Nephron progenitor cell (in vitro differentiated cells): ENCODE data around the gene POP7.
A peak's percentile ranks its signal among the peaks of the same experiment; 100 is the strongest.

Source experiments
- DNase-seq: peaks from one replicate; pipeline ENCODE4 v3.0.0; 2021
- H3K27ac Mint-ChIP-seq: 2 replicates; pipeline ENCODE4 v1.8.0; 2021; ENCODE audit warnings: mild to moderate bottlenecking, moderate library complexity, mixed read lengths
- H3K27me3 Mint-ChIP-seq: 2 replicates; pipeline ENCODE4 v1.8.0; 2021; ENCODE audit warnings: mild to moderate bottlenecking, low read depth, mixed read lengths; ENCODE audit not compliant: poor library complexity
- H3K36me3 Mint-ChIP-seq: 2 replicates; pipeline ENCODE4 v1.8.0; 2021; ENCODE audit warnings: low read depth, mixed read lengths
- H3K4me1 Mint-ChIP-seq: 2 replicates; pipeline ENCODE4 v1.8.0; 2021; ENCODE audit warnings: mixed read lengths
- H3K4me3 Mint-ChIP-seq: 2 replicates; pipeline ENCODE4 v1.8.0; 2021; ENCODE audit warnings: mild to moderate bottlenecking, moderate library complexity, mixed read lengths
- H3K9me3 Mint-ChIP-seq: 2 replicates; pipeline ENCODE4 v1.8.0; 2021; ENCODE audit warnings: mild to moderate bottlenecking, moderate library complexity, mixed read lengths
- TF ChIP-seq, protein P1 (sequence below): fragments of 200-600 bp; sonication (generic); IDR thresholded peaks from 2 replicates; pipeline ENCODE4 v1.5.0; 2021; ENCODE audit warnings: antibody characterized with exemption

POP7 gene

DNA sequence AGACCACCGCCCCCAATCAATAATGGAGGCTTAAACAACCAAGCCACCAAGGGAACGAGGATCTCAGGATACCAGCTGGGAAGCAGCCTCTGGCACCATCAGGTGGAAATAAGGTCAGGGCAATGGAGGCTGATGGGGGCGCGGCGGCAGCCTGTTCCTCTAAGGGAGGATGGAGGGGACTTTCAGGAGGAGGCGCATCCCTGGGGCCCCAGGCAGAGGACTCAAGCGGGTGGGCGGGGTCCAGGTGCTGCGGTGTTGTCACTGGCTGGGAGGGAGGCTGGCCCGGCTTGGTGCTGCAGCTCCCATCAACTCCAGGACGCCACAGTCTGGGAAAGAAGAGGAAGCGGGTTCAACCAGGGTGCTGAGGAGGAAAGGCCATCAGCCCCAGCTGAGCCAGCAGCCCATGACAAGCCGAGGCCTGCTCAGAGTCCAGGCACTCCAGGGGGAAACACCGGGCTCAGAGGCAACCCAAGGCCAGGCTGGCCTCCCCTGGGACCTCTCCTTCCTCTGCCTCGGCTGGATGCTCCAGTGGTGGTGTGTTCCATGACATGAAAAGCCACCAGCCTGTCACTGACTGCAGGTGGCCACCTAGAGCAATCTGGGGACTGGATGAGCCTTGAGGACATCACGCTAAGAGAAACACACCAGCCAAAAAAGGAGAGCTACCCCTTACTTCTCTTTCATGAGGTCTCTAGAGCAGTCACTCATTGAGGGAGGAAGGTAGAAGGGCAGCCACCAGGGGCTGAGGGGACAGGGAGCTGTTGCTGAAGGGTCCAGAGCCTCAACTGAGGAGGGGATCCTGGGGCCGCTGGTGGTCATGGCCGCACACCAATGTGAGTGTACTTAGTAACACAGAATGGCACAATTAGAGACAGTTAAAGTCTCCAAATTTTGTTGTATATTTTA, 16.4 kb upstream of the POP7 start:
- Mint-ChIP-seq H3K27me3 (no peaks in the 10 kb centered on the region), H3K9me3 (no peaks in the 10 kb centered on the region), H3K4me3 (peak overlapping the region; percentile 49), H3K4me1 (peaks cover 42% of the 10 kb centered on the region), H3K36me3 (peaks cover 15% of the 10 kb centered on the region), H3K27ac (peak overlapping the region; percentile 42)
- TF ChIP-seq, protein P1, sequence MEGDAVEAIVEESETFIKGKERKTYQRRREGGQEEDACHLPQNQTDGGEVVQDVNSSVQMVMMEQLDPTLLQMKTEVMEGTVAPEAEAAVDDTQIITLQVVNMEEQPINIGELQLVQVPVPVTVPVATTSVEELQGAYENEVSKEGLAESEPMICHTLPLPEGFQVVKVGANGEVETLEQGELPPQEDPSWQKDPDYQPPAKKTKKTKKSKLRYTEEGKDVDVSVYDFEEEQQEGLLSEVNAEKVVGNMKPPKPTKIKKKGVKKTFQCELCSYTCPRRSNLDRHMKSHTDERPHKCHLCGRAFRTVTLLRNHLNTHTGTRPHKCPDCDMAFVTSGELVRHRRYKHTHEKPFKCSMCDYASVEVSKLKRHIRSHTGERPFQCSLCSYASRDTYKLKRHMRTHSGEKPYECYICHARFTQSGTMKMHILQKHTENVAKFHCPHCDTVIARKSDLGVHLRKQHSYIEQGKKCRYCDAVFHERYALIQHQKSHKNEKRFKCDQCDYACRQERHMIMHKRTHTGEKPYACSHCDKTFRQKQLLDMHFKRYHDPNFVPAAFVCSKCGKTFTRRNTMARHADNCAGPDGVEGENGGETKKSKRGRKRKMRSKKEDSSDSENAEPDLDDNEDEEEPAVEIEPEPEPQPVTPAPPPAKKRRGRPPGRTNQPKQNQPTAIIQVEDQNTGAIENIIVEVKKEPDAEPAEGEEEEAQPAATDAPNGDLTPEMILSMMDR, result no peak
- no peak for DNase-seq

DNA sequence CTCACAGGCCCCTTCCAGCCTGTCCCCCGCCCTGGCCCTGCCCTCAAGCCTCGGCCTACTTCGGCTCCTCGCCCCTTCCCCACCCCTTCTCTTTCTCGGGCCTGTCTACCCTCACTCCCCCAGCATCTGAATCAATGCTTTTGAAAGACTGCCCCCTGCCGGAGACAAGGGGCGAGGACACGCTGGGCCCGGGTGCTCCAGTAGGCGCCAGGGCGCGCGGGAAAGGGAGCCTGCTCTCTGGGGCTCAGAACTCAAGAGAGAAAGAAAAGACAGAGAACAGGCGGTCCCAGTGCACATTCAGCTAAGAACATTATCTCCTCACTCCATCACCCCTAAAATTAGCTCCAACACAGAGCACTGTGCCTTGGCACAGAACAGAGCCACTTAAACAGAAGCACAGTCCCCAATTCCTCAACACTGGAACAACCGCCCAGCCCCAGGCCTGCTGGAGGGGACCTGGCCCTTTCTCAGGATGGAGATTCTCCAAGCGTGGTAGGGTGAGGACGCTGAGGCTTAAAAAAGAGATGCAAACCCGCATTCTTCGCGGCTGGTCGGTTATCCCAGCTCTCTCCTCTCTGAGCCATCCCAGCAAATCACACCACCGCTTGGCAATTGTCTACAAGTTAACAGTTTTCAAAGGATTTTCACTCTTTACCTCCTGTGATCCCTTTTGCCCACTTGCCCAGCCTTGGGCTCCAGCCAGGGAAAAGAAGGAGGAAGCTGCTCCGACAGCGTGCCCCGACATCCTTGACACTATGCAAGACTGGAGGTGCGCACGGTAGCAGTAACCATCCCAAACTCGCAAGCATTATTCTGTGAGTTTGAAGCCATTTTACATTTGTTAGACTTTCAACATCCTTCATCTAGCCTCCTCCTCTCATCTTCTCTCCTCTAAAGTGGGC, 14.0 kb upstream of the POP7 start:
- peak; percentile 88 for DNase-seq
- peak overlapping the region; percentile 98 for H3K4me3 Mint-ChIP-seq
- TF ChIP-seq, protein P1, result peak; percentile 89
- H3K36me3 Mint-ChIP-seq, result peaks cover 9% of the 10 kb centered on the region
- H3K9me3 Mint-ChIP-seq, result no peaks in the 10 kb centered on the region
- no peak overlapping the region for H3K27ac Mint-ChIP-seq
- H3K27me3 Mint-ChIP-seq, result peaks cover 21% of the 10 kb centered on the region
- H3K4me1 Mint-ChIP-seq, result peaks cover 47% of the 10 kb centered on the region

DNA sequence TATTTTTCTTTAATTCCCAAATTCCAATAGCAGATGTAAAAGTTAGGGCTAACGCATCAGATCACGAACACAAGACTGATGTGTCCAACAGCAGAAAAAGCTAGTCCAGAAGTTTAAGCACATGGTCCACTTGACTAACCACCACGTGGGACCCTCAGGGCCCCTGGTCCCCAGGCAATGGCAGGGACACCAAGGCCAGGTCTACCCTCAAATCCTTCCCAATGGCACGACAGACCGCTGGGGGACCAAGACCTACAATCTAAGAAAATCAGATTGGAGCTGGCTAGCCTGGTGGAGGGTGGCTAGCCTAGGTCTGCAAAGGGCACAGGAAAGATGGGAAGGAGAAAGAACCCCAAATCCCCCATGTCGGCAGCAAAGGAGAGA, 13.4 kb upstream of the POP7 start:
- peaks cover 9% of the 10 kb centered on the region for H3K36me3 Mint-ChIP-seq
- H3K4me1 Mint-ChIP-seq, result peaks cover 47% of the 10 kb centered on the region
- DNase-seq, result no peak
- peak overlapping the region; percentile 98 for H3K4me3 Mint-ChIP-seq
- no peaks in the 10 kb centered on the region for H3K9me3 Mint-ChIP-seq
- peaks cover 22% of the 10 kb centered on the region for H3K27me3 Mint-ChIP-seq
- peak overlapping the region; percentile 92 for H3K27ac Mint-ChIP-seq
- TF ChIP-seq, protein P1, result no peak

DNA sequence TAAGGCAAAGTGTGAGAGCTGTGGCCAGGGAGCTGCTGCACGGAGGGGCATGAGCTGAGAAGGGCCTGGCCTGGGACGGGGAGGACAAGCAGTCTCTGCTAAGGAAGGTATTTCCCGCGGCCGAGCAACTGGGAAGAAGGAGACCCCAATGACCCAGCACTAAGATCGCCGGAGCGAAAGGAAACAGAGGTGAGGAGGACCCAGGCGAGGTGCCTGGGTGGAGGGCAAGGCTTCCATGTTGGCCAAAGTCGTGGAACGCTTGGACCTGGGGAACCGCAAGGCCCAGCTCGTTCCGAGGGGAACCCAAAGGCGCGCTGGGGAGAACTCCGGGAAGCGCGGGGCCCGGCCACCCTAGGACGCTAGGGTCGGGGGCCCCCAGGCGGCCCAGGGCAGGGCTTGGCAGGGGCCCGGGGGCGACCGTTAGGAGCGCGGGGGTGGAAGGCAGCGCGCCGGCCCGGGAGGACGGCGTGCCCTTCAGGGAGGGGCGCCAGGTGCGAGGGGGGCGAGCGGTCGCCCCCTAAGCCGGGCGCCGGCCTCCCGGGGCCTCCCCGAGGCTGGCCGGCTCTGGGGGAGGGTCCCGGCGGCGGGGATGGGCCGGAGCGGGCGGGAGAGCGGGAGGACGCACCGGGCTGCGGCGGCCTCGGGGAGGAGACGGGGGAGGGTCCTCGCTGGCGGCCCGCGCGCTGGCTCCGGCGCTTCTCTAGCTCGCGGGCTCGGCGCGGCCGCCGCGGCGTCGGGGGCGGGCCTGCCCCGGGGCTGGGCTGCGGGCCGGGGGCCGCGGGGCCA, 12.4 kb upstream of the POP7 start:
- Mint-ChIP-seq H3K4me1 (peaks cover 43% of the 10 kb centered on the region), H3K36me3 (peaks cover 8% of the 10 kb centered on the region), H3K4me3 (peak overlapping the region; percentile 98)

More for the DNA sequence above, 12.4 kb upstream of the POP7 start:
- Mint-ChIP-seq H3K27ac (peak overlapping the region; percentile 92), H3K27me3 (peaks cover 28% of the 10 kb centered on the region), H3K9me3 (no peaks in the 10 kb centered on the region)
- TF ChIP-seq, protein P1, result no peak
- peak; percentile 69 for DNase-seq
